ENCODE measurements around the gene CMTM6.

The CMTM6 gene

DNA sequence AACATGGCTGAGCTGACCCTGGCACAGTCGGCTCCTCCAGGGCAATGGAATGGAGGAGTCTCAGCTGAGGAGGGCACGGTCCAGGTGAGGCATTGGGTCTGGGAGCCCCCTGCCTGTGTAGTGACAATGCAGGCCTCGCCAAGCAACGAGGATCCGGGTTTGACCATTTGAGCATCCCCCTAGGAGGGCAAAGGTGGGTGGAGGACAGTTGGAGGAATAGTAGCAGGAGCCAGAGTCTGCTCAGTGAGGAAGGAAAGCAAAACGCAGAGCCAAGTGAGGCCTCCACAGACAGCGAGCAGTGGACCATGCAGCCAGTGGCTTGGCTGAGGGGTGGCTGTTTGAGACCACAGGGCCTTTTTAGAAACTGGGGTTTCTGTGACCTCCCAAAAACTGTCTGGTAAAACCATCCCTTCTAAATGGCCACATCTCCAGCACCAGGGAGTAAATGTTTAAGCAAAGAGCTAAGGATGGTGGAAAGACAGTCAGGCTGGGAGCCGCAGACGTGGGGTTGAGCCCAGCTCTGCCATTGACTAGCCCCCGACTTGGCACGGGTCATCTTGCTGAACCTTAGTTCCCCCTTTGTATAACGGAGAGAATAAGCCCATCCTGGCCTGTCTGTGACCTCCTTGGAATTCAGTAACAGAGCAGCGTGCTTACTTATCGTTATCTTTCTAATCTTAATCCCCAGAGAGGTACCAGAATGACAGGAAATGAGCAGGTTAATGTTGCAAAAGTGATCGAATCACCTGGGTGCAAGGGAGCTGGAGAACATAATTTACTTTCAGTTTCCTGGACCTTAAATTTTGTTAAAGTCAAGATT, 46.8 kb downstream of the CMTM6 start:
- no peak overlapping the region for H3K27ac ChIP-seq (ENCODE audit: extremely low read depth, low read depth, low read length)
- peaks cover 0 to 10% of the 10 kb centered on the region in 2 experiments; a peak in 2 of 3 replicates for H3K36me3 ChIP-seq (ENCODE audit: control insufficient read depth in 2 of 2, insufficient read depth in 1 of 2, low read length in 2 of 2)
- H3K9me3 ChIP-seq (ENCODE audit: control insufficient read depth, insufficient read depth, low read depth, low read length): no peaks in the 10 kb centered on the region
- peaks cover 7% of the 10 kb centered on the region; the same call in 1 of the 2 replicates for H3K4me1 ChIP-seq (ENCODE audit: control insufficient read depth, insufficient read depth, low read length)
- ChIA-PET POLR2A (no interaction called here), CTCF (interaction anchor here (0.6 to 1.2 kb wide), 2 partner anchors 11 to 234 kb away, joined by 3 read pairs; no protein-coding TSS in a partner anchor)
- TF ChIP-seq GFI1B (tag by site-specific recombination; IDR thresholded peaks at IDR 0.05): no peak
- no peak for TF ChIP-seq ZNF214 (tag by site-specific recombination; IDR thresholded peaks at IDR 0.05; ENCODE audit: borderline replicate concordance)
- TF ChIP-seq TCF7L2 (IDR thresholded peaks at IDR 0.05; ENCODE audit: borderline replicate concordance, low read depth, low read length): no peak
- TF ChIP-seq, protein P1, sequence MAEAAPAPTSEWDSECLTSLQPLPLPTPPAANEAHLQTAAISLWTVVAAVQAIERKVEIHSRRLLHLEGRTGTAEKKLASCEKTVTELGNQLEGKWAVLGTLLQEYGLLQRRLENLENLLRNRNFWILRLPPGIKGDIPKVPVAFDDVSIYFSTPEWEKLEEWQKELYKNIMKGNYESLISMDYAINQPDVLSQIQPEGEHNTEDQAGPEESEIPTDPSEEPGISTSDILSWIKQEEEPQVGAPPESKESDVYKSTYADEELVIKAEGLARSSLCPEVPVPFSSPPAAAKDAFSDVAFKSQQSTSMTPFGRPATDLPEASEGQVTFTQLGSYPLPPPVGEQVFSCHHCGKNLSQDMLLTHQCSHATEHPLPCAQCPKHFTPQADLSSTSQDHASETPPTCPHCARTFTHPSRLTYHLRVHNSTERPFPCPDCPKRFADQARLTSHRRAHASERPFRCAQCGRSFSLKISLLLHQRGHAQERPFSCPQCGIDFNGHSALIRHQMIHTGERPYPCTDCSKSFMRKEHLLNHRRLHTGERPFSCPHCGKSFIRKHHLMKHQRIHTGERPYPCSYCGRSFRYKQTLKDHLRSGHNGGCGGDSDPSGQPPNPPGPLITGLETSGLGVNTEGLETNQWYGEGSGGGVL (tag by site-specific recombination; IDR thresholded peaks at IDR 0.05): no peak
- TF ChIP-seq ZNF433 (tag by site-specific recombination; IDR thresholded peaks at IDR 0.05; ENCODE audit: low read depth): no peak
- TF ChIP-seq ZNF24 (tag by site-specific recombination; IDR thresholded peaks at IDR 0.05): no peak
- TF ChIP-seq ZNF416 (tag by site-specific recombination; IDR thresholded peaks at IDR 0.05): no peak
- TF ChIP-seq ZNF169 (tag by site-specific recombination; IDR thresholded peaks at IDR 0.05): no peak
- TF ChIP-seq OVOL3 (tag by site-specific recombination; IDR thresholded peaks at IDR 0.05): no peak
- no peak for TF ChIP-seq ZNF426 (tag by site-specific recombination; IDR thresholded peaks at IDR 0.05)
- TF ChIP-seq, protein P2, sequence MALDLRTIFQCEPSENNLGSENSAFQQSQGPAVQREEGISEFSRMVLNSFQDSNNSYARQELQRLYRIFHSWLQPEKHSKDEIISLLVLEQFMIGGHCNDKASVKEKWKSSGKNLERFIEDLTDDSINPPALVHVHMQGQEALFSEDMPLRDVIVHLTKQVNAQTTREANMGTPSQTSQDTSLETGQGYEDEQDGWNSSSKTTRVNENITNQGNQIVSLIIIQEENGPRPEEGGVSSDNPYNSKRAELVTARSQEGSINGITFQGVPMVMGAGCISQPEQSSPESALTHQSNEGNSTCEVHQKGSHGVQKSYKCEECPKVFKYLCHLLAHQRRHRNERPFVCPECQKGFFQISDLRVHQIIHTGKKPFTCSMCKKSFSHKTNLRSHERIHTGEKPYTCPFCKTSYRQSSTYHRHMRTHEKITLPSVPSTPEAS (tag by site-specific recombination; IDR thresholded peaks at IDR 0.05): no peak
- TF ChIP-seq ZNF529 (tag by site-specific recombination; IDR thresholded peaks at IDR 0.05; ENCODE audit: insufficient replicate concordance): no peak
- no peak overlapping the region for H3K4me3 ChIP-seq (ENCODE audit: low read depth, low read length)

GRCh38 chr3:32454731-32455608, 47.7 kb downstream of the CMTM6 start:
- Histone ChIP-seq H3K36me3 (ENCODE audit: control insufficient read depth in 2 of 2, insufficient read depth in 1 of 2, low read length in 2 of 2) (peaks cover 0 to 14% of the 10 kb centered on the region in 2 experiments; a peak in 2 of 3 replicates), H3K4me3 (ENCODE audit: low read depth, low read length) (no peak overlapping the region), H3K9me3 (ENCODE audit: control insufficient read depth, insufficient read depth, low read depth, low read length) (no peaks in the 10 kb centered on the region), H3K27ac (ENCODE audit: extremely low read depth, low read depth, low read length) (no peak overlapping the region), H3K4me1 (ENCODE audit: control insufficient read depth, insufficient read depth, low read length) (peaks cover 2% of the 10 kb centered on the region; the same call in 1 of the 2 replicates)
- ChIA-PET POLR2A (no interaction called here), CTCF (interaction anchor here (1.0 kb wide), 1 partner anchor 13 kb away, joined by 6 read pairs; no protein-coding TSS in a partner anchor)
- TF ChIP-seq ZNF624 (tag by site-specific recombination; IDR thresholded peaks at IDR 0.05): no peak
- TF ChIP-seq ZNF660 (tag by site-specific recombination; IDR thresholded peaks at IDR 0.05): no peak
- TF ChIP-seq, protein P3, sequence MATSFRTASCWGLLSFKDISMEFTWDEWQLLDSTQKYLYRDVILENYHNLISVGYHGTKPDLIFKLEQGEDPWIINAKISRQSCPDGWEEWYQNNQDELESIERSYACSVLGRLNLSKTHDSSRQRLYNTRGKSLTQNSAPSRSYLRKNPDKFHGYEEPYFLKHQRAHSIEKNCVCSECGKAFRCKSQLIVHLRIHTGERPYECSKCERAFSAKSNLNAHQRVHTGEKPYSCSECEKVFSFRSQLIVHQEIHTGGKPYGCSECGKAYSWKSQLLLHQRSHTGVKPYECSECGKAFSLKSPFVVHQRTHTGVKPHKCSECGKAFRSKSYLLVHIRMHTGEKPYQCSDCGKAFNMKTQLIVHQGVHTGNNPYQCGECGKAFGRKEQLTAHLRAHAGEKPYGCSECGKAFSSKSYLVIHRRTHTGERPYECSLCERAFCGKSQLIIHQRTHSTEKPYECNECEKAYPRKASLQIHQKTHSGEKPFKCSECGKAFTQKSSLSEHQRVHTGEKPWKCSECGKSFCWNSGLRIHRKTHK (tag by site-specific recombination; IDR thresholded peaks at IDR 0.05): no peak
- no peak for TF ChIP-seq ZNF311 (tag by site-specific recombination; IDR thresholded peaks at IDR 0.05; ENCODE audit: borderline replicate concordance)
- TF ChIP-seq ZNF768 (tag by site-specific recombination; IDR thresholded peaks at IDR 0.05): no peak
- TF ChIP-seq ZEB2 (tag by site-specific recombination; IDR thresholded peaks at IDR 0.05): no peak
- TF ChIP-seq, protein P4, sequence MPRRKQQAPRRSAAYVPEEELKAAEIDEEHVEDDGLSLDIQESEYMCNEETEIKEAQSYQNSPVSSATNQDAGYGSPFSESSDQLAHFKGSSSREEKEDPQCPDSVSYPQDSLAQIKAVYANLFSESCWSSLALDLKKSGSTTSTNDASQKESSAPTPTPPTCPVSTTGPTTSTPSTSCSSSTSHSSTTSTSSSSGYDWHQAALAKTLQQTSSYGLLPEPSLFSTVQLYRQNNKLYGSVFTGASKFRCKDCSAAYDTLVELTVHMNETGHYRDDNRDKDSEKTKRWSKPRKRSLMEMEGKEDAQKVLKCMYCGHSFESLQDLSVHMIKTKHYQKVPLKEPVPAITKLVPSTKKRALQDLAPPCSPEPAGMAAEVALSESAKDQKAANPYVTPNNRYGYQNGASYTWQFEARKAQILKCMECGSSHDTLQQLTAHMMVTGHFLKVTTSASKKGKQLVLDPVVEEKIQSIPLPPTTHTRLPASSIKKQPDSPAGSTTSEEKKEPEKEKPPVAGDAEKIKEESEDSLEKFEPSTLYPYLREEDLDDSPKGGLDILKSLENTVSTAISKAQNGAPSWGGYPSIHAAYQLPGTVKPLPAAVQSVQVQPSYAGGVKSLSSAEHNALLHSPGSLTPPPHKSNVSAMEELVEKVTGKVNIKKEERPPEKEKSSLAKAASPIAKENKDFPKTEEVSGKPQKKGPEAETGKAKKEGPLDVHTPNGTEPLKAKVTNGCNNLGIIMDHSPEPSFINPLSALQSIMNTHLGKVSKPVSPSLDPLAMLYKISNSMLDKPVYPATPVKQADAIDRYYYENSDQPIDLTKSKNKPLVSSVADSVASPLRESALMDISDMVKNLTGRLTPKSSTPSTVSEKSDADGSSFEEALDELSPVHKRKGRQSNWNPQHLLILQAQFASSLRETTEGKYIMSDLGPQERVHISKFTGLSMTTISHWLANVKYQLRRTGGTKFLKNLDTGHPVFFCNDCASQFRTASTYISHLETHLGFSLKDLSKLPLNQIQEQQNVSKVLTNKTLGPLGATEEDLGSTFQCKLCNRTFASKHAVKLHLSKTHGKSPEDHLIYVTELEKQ (tag by site-specific recombination; IDR thresholded peaks at IDR 0.05; ENCODE audit: borderline replicate concordance): no peak
- TF ChIP-seq KLF16 (tag by site-specific recombination; IDR thresholded peaks at IDR 0.05): no peak

Measured in HEK293 (cell line).